Stimulated activated naive CD8-positive, alpha-beta T cell treated with anti-CD3 and anti-CD28 coated beads, Interleukin-15, Interleukin-2, amounts not matched to agents 100 ng/mL and 50 ng/mL, for 24 hours (primary cell): ENCODE measurements around the gene CHD3.

Source experiments
- H3K27ac Mint-ChIP-seq: one replicate; pipeline ENCODE4 v1.8.0; 2021; ENCODE audit warnings: mild to moderate bottlenecking, mixed read lengths
- H3K27me3 Mint-ChIP-seq: one replicate; pipeline ENCODE4 v1.8.0; 2021; ENCODE audit warnings: mixed read lengths
- H3K36me3 Mint-ChIP-seq: one replicate; pipeline ENCODE4 v1.8.0; 2021; ENCODE audit warnings: low read depth, mixed read lengths
- H3K4me1 Mint-ChIP-seq: one replicate; pipeline ENCODE4 v1.8.0; 2021; ENCODE audit warnings: low read depth, mixed read lengths
- H3K4me3 Mint-ChIP-seq: one replicate; pipeline ENCODE4 v1.8.0; 2021; ENCODE audit warnings: mild to moderate bottlenecking, mixed read lengths
- H3K9me3 Mint-ChIP-seq: one replicate; pipeline ENCODE4 v1.8.0; 2021; ENCODE audit warnings: mixed read lengths

CHD3 gene

DNA sequence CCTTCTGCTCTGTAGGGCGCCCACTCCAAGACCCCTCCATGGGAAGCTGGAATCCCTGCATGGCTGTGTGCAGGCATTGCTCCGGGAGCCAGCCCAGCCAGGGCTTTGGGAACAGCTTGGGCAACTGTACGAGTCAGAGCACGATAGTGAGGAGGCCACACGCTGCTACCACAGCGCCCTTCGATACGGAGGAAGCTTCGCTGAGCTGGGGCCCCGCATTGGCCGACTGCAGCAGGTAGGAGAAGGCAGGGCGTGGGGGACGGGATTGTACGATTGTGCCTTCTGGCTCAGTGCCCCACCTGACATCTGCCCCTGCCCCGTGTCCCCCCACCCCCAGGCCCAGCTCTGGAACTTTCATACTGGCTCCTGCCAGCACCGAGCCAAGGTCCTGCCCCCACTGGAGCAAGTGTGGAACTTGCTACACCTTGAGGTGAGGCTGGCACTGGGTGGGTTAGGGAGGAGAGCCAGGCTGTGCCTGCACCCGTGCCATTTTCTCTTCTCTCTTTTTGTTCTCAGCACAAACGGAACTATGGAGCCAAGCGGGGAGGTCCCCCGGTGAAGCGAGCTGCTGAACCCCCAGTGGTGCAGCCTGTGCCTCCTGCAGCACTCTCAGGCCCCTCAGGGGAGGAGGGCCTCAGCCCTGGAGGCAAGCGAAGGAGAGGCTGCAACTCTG, 42.4 kb upstream of the CHD3 start:
- H3K27ac Mint-ChIP-seq, result no peak overlapping the region

GRCh38 chr17:7846765-7847661, 41.6 kb upstream of the CHD3 start:
- H3K27ac Mint-ChIP-seq, result peak overlapping the region; percentile 63
- peaks cover 45% of the 10 kb centered on the region for H3K36me3 Mint-ChIP-seq
- H3K27me3 Mint-ChIP-seq, result no peaks in the 10 kb centered on the region
- peaks cover 61% of the 10 kb centered on the region for H3K4me1 Mint-ChIP-seq
- H3K4me3 Mint-ChIP-seq, result peak overlapping the region; percentile 76
- no peaks in the 10 kb centered on the region for H3K9me3 Mint-ChIP-seq

More for the DNA sequence above, 42.4 kb upstream of the CHD3 start:
- peaks cover 39% of the 10 kb centered on the region for H3K36me3 Mint-ChIP-seq
- H3K9me3 Mint-ChIP-seq, result no peaks in the 10 kb centered on the region
- peaks cover 58% of the 10 kb centered on the region for H3K4me1 Mint-ChIP-seq
- no peaks in the 10 kb centered on the region for H3K27me3 Mint-ChIP-seq
- H3K4me3 Mint-ChIP-seq, result peak overlapping the region; percentile 88

GRCh38 chr17:7848131-7848579, 40.4 kb upstream of the CHD3 start:
- peaks cover 63% of the 10 kb centered on the region for H3K4me1 Mint-ChIP-seq
- no peak overlapping the region for H3K4me3 Mint-ChIP-seq
- no peaks in the 10 kb centered on the region for H3K9me3 Mint-ChIP-seq
- no peaks in the 10 kb centered on the region for H3K27me3 Mint-ChIP-seq
- no peak overlapping the region for H3K27ac Mint-ChIP-seq
- H3K36me3 Mint-ChIP-seq, result peaks cover 46% of the 10 kb centered on the region

GRCh38 chr17:7848739-7849129, 39.9 kb upstream of the CHD3 start:
- Mint-ChIP-seq H3K9me3 (no peaks in the 10 kb centered on the region), H3K27me3 (no peaks in the 10 kb centered on the region), H3K36me3 (peaks cover 48% of the 10 kb centered on the region), H3K4me1 (peaks cover 64% of the 10 kb centered on the region), H3K4me3 (no peak overlapping the region), H3K27ac (no peak overlapping the region)

DNA sequence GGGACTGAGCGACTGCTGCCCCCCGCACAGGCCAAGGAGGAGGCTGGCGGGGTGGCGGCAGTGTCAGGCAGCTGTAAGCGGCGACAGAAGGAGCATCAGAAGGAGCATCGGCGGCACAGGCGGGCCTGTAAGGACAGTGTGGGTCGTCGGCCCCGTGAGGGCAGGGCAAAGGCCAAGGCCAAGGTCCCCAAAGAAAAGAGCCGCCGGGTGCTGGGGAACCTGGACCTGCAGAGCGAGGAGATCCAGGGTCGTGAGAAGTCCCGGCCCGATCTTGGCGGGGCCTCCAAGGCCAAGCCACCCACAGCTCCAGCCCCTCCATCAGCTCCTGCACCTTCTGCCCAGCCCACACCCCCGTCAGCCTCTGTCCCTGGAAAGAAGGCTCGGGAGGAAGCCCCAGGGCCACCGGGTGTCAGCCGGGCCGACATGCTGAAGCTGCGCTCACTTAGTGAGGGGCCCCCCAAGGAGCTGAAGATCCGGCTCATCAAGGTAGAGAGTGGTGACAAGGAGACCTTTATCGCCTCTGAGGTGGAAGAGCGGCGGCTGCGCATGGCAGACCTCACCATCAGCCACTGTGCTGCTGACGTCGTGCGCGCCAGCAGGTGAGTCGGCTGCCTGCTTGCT, 39.3 kb upstream of the CHD3 start:
- peaks cover 51% of the 10 kb centered on the region for H3K36me3 Mint-ChIP-seq
- peaks cover 68% of the 10 kb centered on the region for H3K4me1 Mint-ChIP-seq
- H3K9me3 Mint-ChIP-seq, result no peaks in the 10 kb centered on the region
- H3K4me3 Mint-ChIP-seq, result no peak overlapping the region
- no peaks in the 10 kb centered on the region for H3K27me3 Mint-ChIP-seq
- H3K27ac Mint-ChIP-seq, result no peak overlapping the region

GRCh38 chr17:7849751-7850504, 38.7 kb upstream of the CHD3 start:
- Mint-ChIP-seq H3K27me3 (no peaks in the 10 kb centered on the region), H3K4me1 (peaks cover 68% of the 10 kb centered on the region), H3K4me3 (peak overlapping the region; percentile 10), H3K9me3 (no peaks in the 10 kb centered on the region), H3K27ac (peak overlapping the region; percentile 45), H3K36me3 (peaks cover 51% of the 10 kb centered on the region)

DNA sequence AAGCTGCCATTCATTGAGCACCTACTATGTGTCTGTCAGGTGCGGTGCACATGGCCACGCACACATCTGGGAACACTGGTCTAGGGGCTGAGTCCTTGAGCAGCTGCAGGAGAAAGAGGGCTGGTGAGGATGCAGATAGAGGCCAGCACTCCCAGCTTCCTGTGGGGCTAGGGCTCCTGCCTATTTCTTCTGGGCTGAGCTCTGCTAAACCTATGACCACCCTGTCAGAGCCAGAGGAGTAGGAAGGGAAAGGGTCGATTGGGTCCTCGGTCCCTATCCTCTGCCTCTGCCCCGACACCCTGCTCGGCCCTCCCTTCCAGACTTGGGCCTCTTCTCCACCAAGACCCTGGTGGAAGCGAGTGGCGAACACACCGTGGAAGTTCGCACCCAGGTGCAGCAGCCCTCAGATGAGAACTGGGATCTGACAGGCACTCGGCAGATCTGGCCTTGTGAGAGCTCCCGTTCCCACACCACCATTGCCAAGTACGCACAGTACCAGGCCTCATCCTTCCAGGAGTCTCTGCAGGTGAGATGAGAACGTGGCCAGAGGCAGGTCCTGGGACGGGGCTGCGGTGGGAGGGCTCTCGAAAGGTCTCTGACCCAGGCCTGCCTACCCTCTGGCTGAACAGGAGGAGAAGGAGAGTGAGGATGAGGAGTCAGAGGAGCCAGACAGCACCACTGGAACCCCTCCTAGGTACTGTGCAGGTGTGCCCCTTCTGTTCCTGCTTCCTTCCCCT, 37.7 kb upstream of the CHD3 start:
- Mint-ChIP-seq H3K27ac (no peak overlapping the region), H3K36me3 (peaks cover 41% of the 10 kb centered on the region), H3K9me3 (no peaks in the 10 kb centered on the region), H3K4me1 (peaks cover 59% of the 10 kb centered on the region), H3K4me3 (peak overlapping the region; percentile 74), H3K27me3 (no peaks in the 10 kb centered on the region)

- Mint-ChIP-seq H3K4me1 (peaks cover 52% of the 10 kb centered on the region), H3K36me3 (peaks cover 34% of the 10 kb centered on the region), H3K27me3 (no peaks in the 10 kb centered on the region), H3K27ac (peak overlapping the region; percentile 61), H3K9me3 (no peaks in the 10 kb centered on the region), H3K4me3 (peak overlapping the region; percentile 74)
Measured at GRCh38 chr17:7851438-7852261, 36.9 kb upstream of the CHD3 start.

DNA sequence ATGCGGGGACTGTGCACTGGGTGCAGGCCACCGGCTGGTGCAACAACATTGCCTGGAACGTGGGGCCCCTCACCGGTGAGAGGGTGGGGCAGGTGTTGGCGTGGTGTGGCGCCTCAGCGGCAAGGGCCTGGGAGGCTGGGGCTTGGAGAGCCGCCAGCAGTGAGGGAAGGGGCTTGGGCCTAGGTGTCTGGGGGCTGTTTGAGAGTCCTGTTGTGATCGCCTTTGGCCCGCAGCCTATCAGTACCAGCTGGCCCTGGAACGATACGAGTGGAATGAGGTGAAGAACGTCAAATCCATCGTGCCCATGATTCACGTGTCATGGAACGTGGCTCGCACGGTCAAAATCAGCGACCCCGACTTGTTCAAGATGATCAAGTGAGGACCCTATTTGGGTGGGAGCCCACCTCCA, 36.3 kb upstream of the CHD3 start:
- no peaks in the 10 kb centered on the region for H3K9me3 Mint-ChIP-seq
- no peaks in the 10 kb centered on the region for H3K27me3 Mint-ChIP-seq
- peaks cover 30% of the 10 kb centered on the region for H3K36me3 Mint-ChIP-seq
- H3K4me3 Mint-ChIP-seq, result no peak overlapping the region
- H3K27ac Mint-ChIP-seq, result peak overlapping the region; percentile 61
- H3K4me1 Mint-ChIP-seq, result peaks cover 46% of the 10 kb centered on the region

DNA sequence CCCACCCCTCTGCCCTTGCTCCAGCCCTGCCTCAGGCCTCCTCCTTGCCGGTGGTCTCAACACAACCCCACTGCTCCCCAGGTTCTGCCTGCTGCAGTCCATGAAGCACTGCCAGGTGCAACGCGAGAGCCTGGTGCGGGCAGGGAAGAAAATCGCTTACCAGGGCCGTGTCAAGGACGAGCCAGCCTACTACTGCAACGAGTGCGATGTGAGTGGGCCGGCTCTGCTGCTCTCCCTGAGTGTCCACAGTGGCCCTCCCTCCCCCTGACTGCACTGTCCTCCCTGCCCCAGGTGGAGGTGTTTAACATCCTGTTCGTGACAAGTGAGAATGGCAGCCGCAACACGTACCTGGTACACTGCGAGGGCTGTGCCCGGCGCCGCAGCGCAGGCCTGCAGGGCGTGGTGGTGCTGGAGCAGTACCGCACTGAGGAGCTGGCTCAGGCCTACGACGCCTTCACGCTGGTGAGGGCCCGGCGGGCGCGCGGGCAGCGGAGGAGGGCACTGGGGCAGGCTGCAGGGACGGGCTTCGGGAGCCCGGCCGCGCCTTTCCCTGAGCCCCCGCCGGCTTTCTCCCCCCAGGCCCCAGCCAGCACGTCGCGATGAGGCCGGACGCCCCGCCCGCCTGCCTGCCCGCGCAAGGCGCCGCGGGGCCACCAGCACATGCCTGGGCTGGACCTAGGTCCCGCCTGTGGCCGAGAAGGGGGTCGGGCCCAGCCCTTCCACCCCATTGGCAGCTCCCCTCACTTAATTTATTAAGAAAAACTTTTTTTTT, 35.5 kb upstream of the CHD3 start:
- no peaks in the 10 kb centered on the region for H3K27me3 Mint-ChIP-seq
- peaks cover 30% of the 10 kb centered on the region for H3K36me3 Mint-ChIP-seq
- H3K4me1 Mint-ChIP-seq, result peaks cover 44% of the 10 kb centered on the region
- H3K9me3 Mint-ChIP-seq, result no peaks in the 10 kb centered on the region
- H3K4me3 Mint-ChIP-seq, result no peak overlapping the region
- H3K27ac Mint-ChIP-seq, result no peak overlapping the region

DNA sequence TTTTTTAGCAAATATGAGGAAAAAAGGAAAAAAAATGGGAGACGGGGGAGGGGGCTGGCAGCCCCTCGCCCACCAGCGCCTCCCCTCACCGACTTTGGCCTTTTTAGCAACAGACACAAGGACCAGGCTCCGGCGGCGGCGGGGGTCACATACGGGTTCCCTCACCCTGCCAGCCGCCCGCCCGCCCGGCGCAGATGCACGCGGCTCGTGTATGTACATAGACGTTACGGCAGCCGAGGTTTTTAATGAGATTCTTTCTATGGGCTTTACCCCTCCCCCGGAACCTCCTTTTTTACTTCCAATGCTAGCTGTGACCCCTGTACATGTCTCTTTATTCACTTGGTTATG, 34.9 kb upstream of the CHD3 start:
- H3K4me3 Mint-ChIP-seq, result peak overlapping the region; percentile 10
- H3K4me1 Mint-ChIP-seq, result peaks cover 41% of the 10 kb centered on the region
- peaks cover 31% of the 10 kb centered on the region for H3K36me3 Mint-ChIP-seq
- H3K9me3 Mint-ChIP-seq, result no peaks in the 10 kb centered on the region
- no peaks in the 10 kb centered on the region for H3K27me3 Mint-ChIP-seq
- H3K27ac Mint-ChIP-seq, result no peak overlapping the region

- H3K36me3 Mint-ChIP-seq, result peaks cover 37% of the 10 kb centered on the region
- H3K9me3 Mint-ChIP-seq, result no peaks in the 10 kb centered on the region
- no peak overlapping the region for H3K27ac Mint-ChIP-seq
- peak overlapping the region; percentile 10 for H3K4me3 Mint-ChIP-seq
- H3K27me3 Mint-ChIP-seq, result no peaks in the 10 kb centered on the region
- H3K4me1 Mint-ChIP-seq, result peaks cover 41% of the 10 kb centered on the region
Measured at GRCh38 chr17:7854078-7854777, 34.4 kb upstream of the CHD3 start.
